ENCODE data around the gene ALOX15B. TPM values are rescaled to one million over a fixed set of nuclear protein-coding genes. Genes with fewer than 3 reads are reported as not detected.

ALOX15B gene
- total RNA-seq, 1 experiment from 2014 or later = 0.30 TPM

DNA sequence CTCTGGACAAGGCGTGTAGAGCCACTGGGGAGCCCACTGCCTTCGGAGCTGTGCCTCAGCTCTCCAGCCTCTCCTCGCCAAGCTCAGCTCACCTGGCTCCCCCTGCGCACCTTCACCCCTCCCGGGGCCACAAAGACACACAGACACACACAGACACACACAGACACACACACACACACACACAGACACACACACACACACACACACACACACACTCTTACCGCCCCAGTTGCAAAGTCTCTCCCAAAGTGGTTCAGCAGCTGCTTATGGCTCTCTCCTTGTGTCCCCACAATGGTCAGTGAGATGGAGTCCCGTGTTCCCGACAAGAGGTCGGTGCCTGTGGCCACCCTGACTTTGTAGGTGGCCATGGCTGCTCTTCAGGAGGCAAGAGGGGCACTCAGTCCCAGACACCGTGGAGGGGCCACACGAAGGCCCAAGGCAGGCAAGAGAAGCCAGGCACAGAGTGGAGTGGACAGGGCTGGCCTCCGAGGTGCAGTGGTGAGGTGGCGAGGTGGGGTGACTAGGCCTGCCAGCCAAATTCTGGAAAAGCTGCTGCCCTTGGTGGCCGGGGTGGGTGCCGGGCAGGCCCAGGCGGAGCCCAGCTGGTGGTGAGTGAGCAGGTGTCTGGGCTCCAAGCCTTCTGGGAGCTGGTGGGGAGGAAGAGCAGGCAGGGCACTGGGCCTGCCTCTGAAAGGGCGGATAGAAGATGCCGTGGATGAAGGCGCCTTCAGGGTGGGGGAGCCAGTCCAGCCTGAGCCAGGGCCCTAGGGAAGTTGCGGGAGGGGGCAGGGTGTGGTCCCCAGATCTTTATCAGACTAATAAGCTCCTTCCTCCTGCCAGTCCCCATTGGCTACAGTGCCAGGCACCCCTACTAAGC is 48.5 kb downstream of the ALOX15B start, which contains the start of gene ALOX12B:
Gene ALOX12B (minus strand): TSS at position 642 of the 877 bp plus-strand sequence. CDS start 274 bp downstream, at position 368.
- no peaks in the 10 kb centered on the region for H3K36me3 ChIP-seq (ENCODE audit: control insufficient read depth in 1 of 2, insufficient read depth in 2 of 2, low read length in 2 of 2)
- H3K4me2 ChIP-seq (ENCODE audit: low read length) = no peak within 1 kb of the TSS
- no peaks in the 10 kb centered on the region for H3K9me3 ChIP-seq (ENCODE audit: control insufficient read depth in 1 of 2, insufficient read depth in 1 of 2, low read depth in 1 of 2, low read length in 2 of 2)
- H4K20me1 ChIP-seq (ENCODE audit: insufficient read depth) = no peaks in the 10 kb centered on the region
- intact Hi-C loops (cut with micrococcal nuclease) = no loop called here
- H3K27me3 ChIP-seq (ENCODE audit: insufficient read depth, low read length) = no peaks in the 10 kb centered on the region
- no peak within 1 kb of the TSS for H3K9ac ChIP-seq (ENCODE audit: low read length)
- no peaks in the 10 kb centered on the region for H3K79me2 ChIP-seq (ENCODE audit: insufficient read depth, low read length)
- no TSS peak for BruUV-seq (replicated peaks)
- H3K9me2 ChIP-seq (ENCODE audit: insufficient read depth) = no peaks in the 10 kb centered on the region
- TF ChIP-seq, protein P1, sequence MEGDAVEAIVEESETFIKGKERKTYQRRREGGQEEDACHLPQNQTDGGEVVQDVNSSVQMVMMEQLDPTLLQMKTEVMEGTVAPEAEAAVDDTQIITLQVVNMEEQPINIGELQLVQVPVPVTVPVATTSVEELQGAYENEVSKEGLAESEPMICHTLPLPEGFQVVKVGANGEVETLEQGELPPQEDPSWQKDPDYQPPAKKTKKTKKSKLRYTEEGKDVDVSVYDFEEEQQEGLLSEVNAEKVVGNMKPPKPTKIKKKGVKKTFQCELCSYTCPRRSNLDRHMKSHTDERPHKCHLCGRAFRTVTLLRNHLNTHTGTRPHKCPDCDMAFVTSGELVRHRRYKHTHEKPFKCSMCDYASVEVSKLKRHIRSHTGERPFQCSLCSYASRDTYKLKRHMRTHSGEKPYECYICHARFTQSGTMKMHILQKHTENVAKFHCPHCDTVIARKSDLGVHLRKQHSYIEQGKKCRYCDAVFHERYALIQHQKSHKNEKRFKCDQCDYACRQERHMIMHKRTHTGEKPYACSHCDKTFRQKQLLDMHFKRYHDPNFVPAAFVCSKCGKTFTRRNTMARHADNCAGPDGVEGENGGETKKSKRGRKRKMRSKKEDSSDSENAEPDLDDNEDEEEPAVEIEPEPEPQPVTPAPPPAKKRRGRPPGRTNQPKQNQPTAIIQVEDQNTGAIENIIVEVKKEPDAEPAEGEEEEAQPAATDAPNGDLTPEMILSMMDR (IDR thresholded peaks at IDR 0.05 in 2 of 3, conservative IDR thresholded peaks at IDR 0.05 in 1 of 3; ENCODE audit: borderline replicate concordance in 1 of 3, insufficient read depth in 1 of 3, low read depth in 2 of 3, low read length in 2 of 3) = no peak
- no peak for TF ChIP-seq FOSL1 (IDR thresholded peaks at IDR 0.05; ENCODE audit: low read depth)
- TF ChIP-seq SIN3A (IDR thresholded peaks at IDR 0.05; ENCODE audit: low read depth) = no peak
- no peak for TF ChIP-seq EGR1 (IDR thresholded peaks at IDR 0.05; ENCODE audit: low read depth)
- TF ChIP-seq POLR2AphosphoS5 (IDR thresholded peaks at IDR 0.05; ENCODE audit: low read depth, low read length) = no peak
- no peak for TF ChIP-seq RAD21 (IDR thresholded peaks at IDR 0.05; ENCODE audit: low read depth)
- no peak for TF ChIP-seq CBX3 (IDR thresholded peaks at IDR 0.05; ENCODE audit: low read depth)
- no peak for TF ChIP-seq SP1 (IDR thresholded peaks at IDR 0.05; ENCODE audit: low read depth)
- CTCF ChIA-PET = interaction anchor here (0.9 to 1.2 kb wide), 2 partner anchors 8 to 14 kb away, joined by 3 to 5 read pairs; no protein-coding TSS in a partner anchor
- H3K4me1 ChIP-seq (ENCODE audit: control insufficient read depth in 1 of 2, insufficient read depth in 2 of 2, low read length in 2 of 2) = peaks cover 2 to 8% of the 10 kb centered on the region in 2 experiments; a peak in 2 of 4 replicates
- no peak within 1 kb of the TSS for H3K4me3 ChIP-seq (replicated peaks in 1 of 2; ENCODE audit: low read depth in 1 of 2, low read length in 2 of 2)
- H2AFZ ChIP-seq (ENCODE audit: low read depth, low read length, poor library complexity, severe bottlenecking) = no peak within 1 kb of the TSS
- RAD21 ChIA-PET (ENCODE audit: low non-redundant PET in 1 of 2, low total read pairs in 2 of 2, uncharacterized antibody in 2 of 2, unreplicated experiment in 2 of 2) = no interaction called here
- POLR2A ChIA-PET = interaction anchor here (0.7 to 2.1 kb wide), 2 partner anchors 8 to 290 kb away, joined by 5 to 7 read pairs; no protein-coding TSS in a partner anchor
- H3K27ac ChIP-seq (ENCODE audit: low read depth, low read length) = peak within 1 kb of the TSS; percentile 26; the same call in 1 of the 2 replicates
- ATAC-seq = peak; percentile 28; the same call in 1 of the 2 replicates
- DNase-seq (ENCODE audit: low read depth, low spot score) = no peak

All from HCT116 (cell line).